Stimulated activated CD8-positive, alpha-beta memory T cell treated with anti-CD3 and anti-CD28 coated beads, Interleukin-12 subunit alpha, Interleukin-12 subunit beta, amount 100 ng/mL, for 24 hours (primary cell): ENCODE results near the gene PPP6R1.
"Not testable (repeated sequence)": the region's sequence is repeated elsewhere in the genome, so short reads cannot be mapped to it uniquely, and the experiment has no call there.

Source experiments
- DNase-seq: peaks from one replicate; pipeline ENCODE4 v3.0.0-alpha.2; 2020; ENCODE audit errors: extremely low read depth

Gene PPP6R1

GRCh38 chr19:55223291-55224037, 35.4 kb downstream of the PPP6R1 start:
- no peak for DNase-seq

GRCh38 chr19:55220525-55220924, 38.3 kb downstream of the PPP6R1 start:
- DNase-seq, result no peak

- DNase-seq, result peak; percentile 20
Measured at GRCh38 chr19:55216461-55217198, 42.2 kb downstream of the PPP6R1 start.

GRCh38 chr19:55213547-55213946, 45.3 kb downstream of the PPP6R1 start:
- no peak for DNase-seq

- no peak for DNase-seq
Measured at GRCh38 chr19:55212447-55212846, 46.4 kb downstream of the PPP6R1 start.

- no peak for DNase-seq
Measured at GRCh38 chr19:55209693-55210472, 48.9 kb downstream of the PPP6R1 start.

- DNase-seq, result no peak
Measured at GRCh38 chr19:55208880-55209692, 49.7 kb downstream of the PPP6R1 start, which contains the start of gene PTPRH. Gene PTPRH, minus strand, starts transcription at chr19:55209501. Its CDS starts 68 bp downstream, at chr19:55209433.

GRCh38 chr19:55206664-55207500, 51.9 kb downstream of the PPP6R1 start:
- no peak for DNase-seq

- DNase-seq, result not testable (repeated sequence)
Measured at GRCh38 chr19:55202199-55202598, 56.6 kb downstream of the PPP6R1 start.

GRCh38 chr19:55199620-55200204, 59.1 kb downstream of the PPP6R1 start:
- DNase-seq, result no peak

GRCh38 chr19:55198651-55199050, 60.2 kb downstream of the PPP6R1 start:
- DNase-seq, result no peak

- no peak for DNase-seq
Measured at GRCh38 chr19:55197528-55197927, 61.3 kb downstream of the PPP6R1 start.

- no peak for DNase-seq
Measured at GRCh38 chr19:55196803-55197202, 62.0 kb downstream of the PPP6R1 start.

GRCh38 chr19:55193481-55193880, 65.3 kb downstream of the PPP6R1 start:
- no peak for DNase-seq

GRCh38 chr19:55189403-55189835, 69.4 kb downstream of the PPP6R1 start:
- DNase-seq, result no peak

GRCh38 chr19:55188625-55189024, 70.2 kb downstream of the PPP6R1 start:
- DNase-seq, result no peak

GRCh38 chr19:55186080-55186479, 72.7 kb downstream of the PPP6R1 start:
- no peak for DNase-seq

GRCh38 chr19:55181740-55182139, 77.1 kb downstream of the PPP6R1 start:
- no peak for DNase-seq
